D721Med (cell line): ENCODE data around the gene SNRNP48.

ENCODE experiments used
- DNase-seq: peaks from one replicate; pipeline ENCODE4 v3.0.0; 2011; ENCODE audit warnings: low spot score; ENCODE audit not compliant: insufficient read length
- FAIRE-seq: peaks from 2 replicates; lab custom pipeline; 2011; peaks lifted over from hg19 to GRCh38; lab: Jason Lieb, UNC
- TF ChIP-seq, protein P1 (sequence below): IDR thresholded peaks from 2 replicates; pipeline ENCODE4 v1.5.1; 2012; ENCODE audit warnings: mild to moderate bottlenecking, control low read depth; ENCODE audit not compliant: insufficient read depth; ENCODE audit errors: missing control alignments

Gene SNRNP48, protein sequence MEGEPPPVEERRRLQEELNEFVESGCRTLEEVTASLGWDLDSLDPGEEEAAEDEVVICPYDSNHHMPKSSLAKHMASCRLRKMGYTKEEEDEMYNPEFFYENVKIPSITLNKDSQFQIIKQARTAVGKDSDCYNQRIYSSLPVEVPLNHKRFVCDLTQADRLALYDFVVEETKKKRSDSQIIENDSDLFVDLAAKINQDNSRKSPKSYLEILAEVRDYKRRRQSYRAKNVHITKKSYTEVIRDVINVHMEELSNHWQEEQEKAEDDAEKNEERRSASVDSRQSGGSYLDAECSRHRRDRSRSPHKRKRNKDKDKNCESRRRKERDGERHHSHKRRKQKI

DNA sequence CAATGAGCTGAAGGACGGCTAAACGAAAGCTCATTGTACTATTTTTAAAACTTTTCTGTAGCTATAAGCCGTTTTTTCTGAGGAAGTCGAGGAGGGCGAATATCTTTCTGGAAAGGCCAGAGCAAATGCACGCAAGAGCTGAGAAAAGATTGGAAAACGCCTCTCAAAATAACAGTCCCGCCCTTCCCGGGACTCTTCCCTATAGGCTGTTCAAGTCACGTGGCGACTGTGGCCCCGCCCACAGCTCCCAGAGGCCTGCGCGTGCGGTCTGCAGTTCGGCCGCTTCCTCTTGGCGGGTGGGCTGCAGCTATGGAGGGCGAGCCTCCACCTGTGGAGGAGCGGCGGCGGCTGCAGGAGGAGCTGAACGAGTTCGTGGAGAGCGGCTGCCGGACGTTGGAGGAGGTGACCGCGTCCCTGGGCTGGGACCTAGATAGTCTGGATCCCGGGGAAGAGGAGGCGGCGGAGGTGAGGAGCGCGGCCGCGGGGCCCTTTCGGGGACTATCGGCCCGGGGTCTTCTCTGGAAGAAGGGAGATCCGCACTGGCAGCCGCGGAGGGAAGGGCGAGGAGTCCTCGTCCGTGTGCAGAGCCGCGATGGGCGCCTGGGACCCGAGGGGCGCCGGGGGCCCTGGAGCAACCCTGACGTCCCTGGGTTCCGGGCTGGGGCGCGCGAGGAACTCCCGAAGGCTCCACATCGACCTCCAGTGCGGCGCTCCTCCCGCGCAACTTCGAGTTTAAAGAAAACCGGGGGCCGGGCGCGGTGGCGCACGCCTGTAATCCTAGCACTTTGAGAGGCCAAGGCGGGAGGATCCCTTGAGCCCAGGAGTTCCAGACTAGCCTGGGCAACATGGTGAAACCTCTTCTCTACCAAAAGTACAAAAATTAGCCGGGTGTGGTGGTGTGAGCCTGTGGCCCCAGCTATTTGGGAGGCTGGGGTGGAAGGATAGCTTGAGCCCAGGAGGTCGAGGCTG is at the start of gene SNRNP48:
Gene SNRNP48, plus strand, starts transcription at position 250 of the 969 bp plus-strand sequence. Its CDS starts 60 bp downstream, at position 310.
- FAIRE-seq = no peak
- TF ChIP-seq, protein P1, sequence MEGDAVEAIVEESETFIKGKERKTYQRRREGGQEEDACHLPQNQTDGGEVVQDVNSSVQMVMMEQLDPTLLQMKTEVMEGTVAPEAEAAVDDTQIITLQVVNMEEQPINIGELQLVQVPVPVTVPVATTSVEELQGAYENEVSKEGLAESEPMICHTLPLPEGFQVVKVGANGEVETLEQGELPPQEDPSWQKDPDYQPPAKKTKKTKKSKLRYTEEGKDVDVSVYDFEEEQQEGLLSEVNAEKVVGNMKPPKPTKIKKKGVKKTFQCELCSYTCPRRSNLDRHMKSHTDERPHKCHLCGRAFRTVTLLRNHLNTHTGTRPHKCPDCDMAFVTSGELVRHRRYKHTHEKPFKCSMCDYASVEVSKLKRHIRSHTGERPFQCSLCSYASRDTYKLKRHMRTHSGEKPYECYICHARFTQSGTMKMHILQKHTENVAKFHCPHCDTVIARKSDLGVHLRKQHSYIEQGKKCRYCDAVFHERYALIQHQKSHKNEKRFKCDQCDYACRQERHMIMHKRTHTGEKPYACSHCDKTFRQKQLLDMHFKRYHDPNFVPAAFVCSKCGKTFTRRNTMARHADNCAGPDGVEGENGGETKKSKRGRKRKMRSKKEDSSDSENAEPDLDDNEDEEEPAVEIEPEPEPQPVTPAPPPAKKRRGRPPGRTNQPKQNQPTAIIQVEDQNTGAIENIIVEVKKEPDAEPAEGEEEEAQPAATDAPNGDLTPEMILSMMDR = no peak
- DNase-seq = peak; percentile 56

DNA sequence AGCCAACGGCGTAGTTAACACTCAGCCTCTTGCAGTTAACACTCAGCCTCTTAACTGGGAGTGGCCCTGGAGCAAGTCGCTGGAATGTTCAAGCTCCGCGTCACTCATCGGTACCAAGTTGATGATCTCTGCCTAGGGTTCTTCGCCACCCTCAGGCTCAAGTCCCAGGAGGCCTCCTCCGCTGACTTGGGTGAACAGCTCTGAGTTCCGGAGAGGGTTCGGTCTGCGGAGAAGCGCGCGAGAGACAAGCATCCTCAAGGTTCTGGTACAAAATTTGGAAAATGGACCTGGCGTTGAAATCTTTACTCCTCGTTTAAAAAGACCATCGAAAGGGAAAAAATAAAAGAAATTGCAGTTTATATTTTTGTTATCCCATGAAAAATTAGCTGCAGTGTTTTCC is 49.4 kb upstream of the SNRNP48 start:
- TF ChIP-seq, protein P1 = no peak
- FAIRE-seq (no peak), DNase-seq (no peak)

DNA sequence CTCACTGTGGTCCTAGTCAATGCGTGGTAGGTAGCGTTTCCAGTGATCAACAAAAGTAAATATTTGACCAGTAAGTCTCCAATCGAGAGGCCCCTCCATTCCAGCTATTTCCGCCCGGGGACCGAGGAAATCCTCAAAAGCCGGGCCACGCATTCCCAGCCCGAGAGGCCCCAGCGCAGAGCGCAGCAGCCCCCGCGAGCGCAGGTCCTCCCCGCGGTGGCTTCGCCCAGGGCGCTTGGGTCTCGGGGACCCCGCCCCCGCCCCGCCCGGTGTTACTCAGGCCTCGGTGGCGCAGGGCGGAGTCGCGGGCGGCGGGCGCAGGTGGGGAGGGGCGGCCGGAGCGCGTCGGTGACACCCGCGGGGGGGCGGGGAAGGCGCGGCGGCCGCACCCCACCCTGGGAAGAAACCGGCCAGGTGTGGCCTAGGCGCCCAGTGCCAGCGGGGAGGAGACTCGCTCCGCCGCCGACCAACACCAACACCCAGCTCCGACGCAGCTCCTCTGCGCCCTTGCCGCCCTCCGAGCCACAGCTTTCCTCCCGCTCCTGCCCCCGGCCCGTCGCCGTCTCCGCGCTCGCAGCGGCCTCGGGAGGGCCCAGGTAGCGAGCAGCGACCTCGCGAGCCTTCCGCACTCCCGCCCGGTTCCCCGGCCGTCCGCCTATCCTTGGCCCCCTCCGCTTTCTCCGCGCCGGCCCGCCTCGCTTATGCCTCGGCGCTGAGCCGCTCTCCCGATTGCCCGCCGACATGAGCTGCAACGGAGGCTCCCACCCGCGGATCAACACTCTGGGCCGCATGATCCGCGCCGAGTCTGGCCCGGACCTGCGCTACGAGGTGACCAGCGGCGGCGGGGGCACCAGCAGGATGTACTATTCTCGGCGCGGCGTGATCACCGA is 48.6 kb upstream of the SNRNP48 start, which contains the start of gene DSP:
Gene DSP, plus strand, starts transcription at position 497 of the 890 bp plus-strand sequence. Its CDS starts 245 bp downstream, at position 742.
- no peak for DNase-seq
- FAIRE-seq = no peak
- TF ChIP-seq, protein P1 = no peak

DNA sequence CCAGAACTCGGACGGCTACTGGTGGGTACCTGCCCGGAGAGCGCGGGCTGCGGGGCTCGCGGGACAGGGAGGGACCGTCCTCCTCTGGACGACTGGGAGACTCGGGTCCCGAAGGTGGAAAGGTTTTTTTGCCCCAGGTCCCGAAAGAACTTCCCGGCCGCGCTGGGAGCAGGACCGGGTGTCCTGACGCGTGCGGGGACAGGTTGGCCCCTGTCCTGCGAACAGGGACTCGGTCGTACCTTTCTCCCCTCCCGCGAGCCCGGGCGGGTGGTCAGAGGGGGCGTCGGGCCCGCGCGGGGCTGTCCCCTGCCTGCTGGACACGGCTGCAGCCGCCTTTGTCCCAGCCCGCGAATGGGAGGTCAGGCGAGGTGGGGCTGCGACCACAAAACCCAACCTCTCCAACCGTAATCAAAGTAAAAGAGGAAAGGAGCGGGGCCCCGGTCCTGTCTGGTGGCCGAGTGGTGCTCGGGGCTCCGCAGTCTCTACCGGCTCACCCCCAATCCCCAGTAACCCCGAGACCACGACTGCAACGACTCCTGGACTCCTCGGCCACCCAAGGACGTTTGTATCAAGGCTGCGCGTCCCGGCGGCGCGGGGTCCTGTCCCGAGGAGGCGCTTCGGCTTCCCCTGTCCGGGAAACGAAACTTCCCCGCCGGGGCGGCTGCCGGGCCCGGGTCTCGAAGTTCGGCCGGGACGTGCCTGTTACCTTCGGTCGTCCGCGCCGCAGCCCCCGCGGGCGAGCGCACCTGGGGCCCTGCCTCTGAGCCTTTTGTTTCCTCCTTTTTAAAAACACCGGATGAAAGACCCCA is 47.7 kb upstream of the SNRNP48 start:
- TF ChIP-seq, protein P1 = no peak
- DNase-seq = no peak
- no peak for FAIRE-seq

DNA sequence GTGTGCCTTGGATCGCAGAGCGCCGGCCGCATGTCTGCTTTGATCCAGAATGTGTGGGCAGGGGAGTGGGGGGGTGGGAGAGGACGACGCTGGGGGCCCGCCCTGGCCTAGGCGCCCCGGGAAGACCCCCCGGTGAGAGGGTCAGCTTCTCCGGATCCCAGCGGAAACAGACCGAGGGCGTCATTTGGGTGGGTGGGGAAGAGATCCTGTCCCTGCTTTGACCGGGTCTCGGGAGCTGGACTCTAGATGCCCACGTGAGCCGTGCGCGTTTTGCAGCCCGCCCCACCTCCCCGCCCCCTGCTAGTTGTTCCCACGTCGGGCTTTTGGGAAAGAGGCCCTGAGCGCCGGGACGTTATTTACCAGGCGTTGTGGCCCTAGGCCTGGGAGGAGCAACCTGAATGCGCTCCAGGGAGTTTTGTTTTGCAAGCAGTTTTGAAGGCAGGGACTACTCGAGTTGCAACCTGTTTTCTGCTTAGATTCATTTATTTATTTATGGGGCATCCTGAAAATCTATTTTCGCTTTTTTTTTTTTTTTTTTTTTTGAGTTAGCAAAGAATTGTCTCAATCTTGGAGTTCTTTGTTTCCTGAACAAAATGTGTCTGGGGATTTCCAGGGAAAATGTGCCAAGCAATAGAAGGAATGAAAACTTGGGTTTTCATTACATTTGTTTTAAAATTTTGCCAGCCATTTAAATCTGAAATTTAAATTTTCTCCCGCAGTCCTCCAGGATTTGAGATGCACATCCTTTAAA is 46.9 kb upstream of the SNRNP48 start:
- TF ChIP-seq, protein P1 = no peak
- FAIRE-seq (no peak), DNase-seq (no peak)
